ENCODE results near the gene LZIC.

LZIC gene

DNA sequence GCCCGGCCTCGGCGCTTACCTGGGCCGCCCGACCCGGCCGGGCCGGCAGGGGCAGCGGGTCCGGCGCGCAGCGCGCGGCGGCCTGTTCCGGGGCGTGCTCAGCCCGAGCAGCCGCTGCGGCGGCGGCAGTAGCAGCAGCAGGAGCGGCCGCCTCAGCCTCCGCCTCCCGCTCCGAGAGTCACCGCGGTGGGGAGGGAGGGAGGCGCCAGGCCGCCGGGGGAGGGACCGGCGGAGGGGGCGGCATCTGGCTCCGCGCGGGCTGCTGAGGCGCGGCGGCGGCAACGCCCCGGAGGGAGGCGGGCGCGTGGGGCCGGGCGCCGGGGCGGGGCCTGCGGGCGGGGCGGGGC is 33.1 kb downstream of the LZIC start, which contains the start of gene CTNNBIP1:
TSS of gene CTNNBIP1 (minus strand) at position 194 of the 347 bp plus-strand sequence. CDS start 38,205 bp downstream, outside the sequence.
- no peak for DNase-seq

DNA sequence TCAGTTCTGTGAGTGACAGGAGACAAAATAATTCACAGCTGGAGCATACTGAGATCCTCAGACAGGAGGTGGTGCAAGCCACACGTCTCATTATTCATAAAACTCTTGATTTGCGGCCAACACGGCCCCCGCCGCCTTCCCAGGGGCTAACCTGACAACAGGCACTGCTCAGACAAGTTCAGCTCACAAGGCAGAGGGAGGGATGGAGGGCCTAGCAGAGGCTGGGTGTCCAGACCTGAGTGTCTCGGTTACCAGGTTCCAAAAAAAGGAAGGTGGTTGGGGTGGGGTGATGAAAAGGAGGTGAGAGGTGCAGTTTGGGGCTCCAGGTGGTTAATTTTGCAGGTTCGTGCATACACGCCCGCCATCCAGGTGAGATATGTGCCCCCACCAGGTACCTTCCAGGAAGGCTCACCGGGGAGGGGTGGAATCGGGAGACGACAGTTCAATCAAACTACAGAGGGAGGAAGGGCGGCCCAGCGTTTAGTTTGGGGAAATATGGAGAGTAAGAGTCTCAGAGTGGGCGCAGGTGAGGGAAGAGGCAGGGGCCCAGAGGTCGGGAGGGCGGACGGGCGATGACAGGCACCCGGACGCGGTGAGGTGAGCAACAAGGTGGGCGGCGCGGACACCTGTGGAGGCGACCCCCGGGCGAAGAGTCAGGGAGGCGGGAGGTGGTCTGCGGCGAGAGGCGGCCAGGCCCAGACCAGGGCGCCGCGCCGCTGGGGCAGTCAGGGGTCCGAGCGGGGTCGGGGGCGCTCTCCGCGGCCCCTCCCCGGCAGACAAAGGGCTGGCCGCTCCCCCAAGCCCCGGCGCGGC is 33.8 kb downstream of the LZIC start:
- peak; percentile 32 to 37 for DNase-seq

DNA sequence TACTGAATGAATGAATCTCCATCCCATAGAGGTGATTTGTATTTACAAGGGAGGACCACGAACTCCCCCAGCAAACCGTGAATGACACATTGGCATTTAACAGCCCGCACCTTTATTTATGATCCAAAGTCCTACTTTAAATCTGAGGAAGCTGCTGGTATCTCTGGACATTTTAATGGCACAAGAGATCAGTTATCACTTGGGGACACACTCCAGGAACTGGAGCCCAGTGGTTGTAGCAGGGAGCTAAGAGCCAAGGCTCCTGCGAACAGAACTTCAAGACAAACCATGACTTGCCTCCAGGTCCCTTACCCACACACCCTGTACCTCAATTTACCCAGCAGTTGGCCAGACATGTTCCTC is 34.3 kb downstream of the LZIC start:
- no peak for DNase-seq

DNA sequence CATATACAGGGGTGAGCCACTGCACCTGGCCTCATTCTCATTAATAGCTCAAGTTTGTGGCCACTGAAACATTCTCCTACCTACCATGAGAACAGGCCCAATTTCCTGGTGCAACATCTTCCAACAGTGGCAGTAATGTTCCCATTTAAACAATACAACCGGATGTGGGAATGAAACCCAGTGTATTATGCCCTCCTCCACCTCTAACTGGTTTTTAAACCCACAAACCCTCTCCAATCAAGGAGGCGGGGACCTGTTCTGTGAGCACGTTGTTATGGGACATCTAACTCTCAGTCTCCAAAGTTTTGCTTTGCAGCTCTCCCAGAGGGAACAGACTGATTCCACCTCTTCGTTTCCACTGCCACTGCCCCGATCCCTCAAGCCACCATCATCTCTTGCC is 35.8 kb downstream of the LZIC start:
- no peak for DNase-seq

DNA sequence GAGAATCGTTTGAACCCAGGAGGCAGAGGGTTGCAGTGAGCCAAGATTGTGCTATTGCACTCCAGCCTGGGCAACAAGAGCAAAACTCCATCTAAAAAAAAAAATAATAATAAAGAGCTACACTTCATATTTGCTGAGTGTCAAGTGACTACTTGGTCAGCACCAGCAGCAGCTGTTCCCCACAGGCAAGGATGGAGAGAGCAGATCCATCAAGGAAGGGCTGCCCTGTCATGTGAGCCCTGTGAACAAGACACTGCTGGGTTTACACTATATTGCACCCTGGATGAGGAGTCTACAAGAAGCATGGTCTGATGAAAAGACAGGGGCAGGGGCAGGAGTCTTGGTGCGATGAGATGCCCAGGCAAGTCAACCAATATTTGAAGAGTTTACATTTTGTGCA is 36.7 kb downstream of the LZIC start:
- DNase-seq = no peak

DNA sequence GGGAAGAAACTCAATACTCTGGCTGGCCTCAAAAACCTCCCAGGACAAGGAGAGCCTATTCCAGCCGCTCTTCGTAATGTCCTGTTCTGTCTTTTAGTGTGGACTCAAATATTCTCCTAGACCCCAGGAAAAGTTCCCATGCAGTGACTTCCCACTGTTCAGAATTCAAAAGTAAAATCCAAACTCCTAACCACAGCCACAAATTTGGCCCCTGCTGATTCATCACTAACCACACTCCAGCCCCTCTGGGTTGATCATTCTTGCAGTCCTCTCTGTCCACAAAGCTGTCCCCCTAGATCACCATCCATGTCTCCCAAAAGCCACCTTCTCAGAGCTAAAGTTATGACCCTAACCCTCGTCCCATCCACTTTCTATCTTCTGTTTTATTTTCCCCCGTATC is 38.2 kb downstream of the LZIC start:
- no peak for DNase-seq

DNA sequence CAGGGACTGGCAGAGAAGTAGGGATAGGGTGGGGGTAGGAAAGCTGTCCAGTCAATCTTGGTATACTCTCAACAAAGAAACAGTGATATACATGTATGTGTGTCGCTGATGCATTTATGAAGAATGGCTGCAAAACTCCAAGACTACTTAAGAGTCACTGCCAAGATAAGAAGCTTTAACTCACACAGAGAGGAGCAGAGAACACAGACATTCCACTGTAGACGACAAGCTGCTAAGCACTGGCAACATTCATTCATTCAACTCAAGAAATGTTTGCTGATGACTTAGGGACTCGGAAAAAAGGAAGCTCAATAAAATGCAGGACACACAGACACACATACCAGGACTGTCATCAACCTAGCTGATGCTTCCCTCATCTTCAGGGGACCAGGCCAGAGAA is 38.6 kb downstream of the LZIC start:
- DNase-seq = no peak

DNA sequence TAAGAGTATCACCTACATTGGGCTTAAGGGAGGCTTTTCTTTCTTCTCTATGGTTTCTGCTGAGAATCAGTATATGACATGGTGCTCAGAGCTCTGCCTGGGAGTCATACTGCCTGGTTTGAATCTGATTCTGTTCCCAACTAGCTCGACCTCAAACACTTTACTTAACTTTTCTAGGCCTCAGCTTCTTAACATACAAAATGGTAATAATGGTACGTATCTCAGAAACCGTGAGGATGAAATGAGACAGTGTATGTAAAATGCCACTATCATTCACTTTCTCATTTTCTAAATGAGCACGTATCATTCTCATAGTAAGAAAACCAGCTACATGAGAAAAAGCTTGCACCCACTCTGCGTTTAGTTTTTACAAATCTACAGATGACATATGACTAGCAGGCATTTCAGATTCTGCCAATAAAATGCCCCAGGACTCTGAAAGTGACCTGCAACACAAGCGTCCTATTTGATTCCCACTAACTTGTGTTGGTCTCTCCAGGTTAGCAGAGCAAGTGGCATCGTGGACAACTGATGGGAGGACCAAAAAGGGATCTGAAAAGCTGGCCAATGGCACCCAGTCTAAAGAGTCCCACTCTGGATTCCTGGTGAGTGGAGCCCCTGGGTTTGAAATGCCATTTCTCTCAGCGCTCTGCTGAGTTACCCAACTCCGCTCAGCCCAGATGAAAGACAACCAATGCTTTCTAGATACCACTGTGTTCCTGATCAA is 39.2 kb downstream of the LZIC start:
- no peak for DNase-seq

DNA sequence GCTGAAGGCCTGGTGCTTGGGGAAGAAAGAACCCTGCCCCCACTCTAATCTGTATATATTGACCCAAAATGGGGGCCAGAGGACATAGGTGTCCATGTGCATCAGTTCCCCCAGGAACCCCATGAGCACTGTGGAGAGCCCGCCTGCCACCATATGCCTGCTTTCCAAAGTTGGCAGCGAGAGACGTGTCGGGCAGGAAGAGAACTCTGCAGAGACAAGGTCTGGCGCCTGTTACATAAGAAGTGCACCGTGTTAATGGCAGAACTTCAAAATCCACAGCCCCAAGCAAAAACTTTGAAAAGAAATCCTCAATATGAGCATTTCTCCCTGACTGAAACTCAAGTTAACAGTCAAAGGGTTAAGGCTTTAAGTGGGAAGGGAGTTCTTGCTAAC is 41.1 kb downstream of the LZIC start:
- no peak for DNase-seq

DNA sequence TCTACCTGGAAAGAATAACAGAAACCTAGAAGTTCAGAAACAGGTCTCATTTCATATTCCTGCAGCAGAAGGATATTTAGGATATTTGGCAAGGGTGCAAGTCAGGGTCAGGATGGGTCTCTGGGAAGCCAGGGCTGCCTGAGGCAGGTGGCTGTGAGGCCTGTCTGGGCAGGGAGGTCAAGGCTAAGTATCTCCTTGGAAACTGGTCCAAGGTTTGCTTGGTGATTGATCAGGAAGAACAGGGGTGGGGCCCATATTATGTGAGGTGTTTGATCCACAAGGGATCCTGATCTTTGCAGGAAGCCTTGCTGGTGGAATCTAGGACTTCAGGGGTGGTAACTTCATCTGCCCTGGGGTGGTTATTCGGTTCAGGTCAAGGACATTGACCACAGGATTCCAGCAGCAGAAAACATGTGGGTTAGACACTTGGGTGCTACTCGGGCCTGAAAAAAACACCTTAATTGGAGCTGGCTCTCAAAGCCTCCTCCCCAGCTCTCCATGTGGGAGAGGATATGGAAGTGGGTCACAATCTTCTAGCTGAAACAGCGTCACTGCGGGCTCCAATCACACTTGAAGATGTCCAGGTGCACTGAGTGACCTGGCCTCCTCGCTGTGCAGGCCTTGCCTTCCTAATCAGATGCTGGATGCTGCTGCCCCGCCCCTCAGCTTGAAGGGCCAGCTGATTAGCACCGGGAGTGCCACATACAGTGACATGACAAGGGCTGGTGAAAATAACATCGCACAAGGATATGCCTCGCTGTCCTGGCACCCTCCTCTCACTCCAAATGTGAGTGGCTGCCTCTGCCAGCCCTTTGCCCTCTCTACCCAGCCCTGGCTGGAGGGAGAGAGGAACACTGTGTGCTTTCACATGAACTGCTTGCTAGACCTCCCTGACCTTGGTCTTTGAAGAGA is 41.8 kb downstream of the LZIC start:
- DNase-seq = no peak

DNA sequence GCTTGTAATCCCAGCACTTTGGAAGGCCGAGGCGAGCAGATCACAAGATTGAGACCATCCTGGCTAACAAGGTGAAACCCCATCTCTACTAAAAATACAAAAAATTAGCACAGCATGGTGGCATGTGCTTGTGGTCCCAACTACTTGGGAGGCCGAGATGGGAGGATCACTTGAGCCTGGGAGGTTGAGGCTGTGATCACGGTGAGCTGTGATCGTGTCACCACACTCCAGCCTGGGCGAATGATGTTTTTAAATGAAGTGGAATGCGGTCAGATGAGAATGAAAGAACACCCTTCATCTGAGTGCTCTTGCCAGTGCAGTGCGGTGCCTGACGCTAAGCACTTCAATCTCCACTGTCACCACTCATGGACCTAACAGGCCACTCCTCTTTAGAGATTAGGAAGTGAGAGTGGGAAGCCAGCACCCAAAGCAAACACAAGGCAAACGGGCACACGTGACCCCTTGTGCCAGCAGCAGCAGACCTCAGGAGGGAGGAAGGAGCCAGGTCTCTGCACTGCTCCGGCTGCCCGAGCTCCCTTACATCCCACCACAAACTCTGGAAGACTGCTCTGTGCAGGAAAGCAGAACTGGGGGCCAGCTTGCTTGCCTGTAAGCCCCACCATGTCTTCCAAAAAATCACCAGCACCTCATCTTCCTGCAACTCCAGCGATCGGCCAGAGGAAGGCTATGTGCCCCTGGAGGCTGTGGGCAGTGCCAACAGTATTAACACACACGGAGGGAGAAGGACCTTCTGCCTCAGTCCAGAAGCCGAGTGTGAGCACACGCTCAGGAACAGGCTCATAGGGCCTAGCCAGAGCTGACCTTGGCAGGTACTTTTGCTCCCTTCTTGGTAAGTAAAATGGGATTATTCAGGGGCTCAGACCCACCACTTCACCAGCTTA is 42.8 kb downstream of the LZIC start:
- DNase-seq = no peak

DNA sequence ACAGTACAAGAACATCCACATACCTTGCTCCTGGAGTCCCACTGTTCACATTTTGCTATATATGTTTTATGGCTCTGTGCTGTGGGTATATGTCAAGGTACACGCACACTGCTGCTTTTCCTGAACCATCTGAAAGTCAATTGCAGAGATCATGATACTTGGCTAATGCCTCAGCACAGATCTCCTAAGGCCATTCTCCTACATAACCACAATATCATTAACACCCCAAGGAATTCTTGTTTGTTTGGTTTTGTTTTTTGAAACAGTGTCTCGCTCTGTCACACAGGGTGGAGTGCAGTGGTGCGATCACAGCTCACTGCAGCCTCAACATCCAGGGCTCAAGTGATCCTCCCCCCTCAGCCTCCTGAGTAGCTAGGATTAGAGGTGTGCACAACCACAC is 49.1 kb downstream of the LZIC start:
- DNase-seq = no peak

DNA sequence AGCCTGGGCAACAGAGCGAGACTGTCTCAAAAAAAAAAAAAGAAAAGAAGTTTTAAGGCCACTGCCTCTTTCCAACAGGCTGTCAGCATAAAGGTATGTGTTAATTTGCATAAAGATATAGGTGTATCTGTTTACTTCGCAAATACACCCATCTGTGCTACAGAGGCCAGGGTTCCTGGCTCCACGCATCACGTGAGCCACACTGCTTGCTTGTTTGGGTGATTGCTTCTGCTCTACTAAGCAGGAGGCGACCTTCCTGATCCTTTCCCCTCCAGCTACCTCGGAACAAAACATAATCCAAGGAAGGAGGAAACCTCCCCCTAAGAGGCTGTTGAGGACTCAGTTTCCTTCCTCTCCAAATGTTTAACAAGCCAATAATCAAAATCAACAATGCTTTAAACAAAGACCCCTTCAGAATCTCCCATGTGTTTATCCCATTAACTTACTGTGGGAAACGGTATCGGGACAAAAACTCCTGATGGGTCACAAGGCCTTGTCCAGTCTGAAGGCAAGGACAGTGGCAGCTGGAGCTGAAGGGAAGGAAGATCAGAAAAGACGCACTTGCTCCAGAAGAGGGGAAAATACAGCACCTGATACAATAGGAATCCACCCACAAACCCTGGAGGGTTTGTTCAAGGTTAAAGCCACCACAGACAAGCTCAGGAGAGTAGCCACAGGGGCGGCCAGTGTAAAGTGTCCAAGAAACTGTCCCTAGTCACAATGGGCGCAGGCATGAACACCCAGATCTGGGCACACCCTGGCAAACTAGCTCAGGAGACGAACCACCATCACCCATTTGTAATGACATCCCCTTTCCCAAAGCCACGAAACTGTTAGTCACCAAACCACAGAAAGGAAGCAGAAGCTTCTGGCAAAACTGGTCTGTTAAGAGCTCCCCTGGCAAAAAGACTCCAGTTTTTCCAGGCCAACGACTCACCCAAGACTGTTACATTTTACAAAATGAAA is 50.3 kb downstream of the LZIC start:
- no peak for DNase-seq

DNA sequence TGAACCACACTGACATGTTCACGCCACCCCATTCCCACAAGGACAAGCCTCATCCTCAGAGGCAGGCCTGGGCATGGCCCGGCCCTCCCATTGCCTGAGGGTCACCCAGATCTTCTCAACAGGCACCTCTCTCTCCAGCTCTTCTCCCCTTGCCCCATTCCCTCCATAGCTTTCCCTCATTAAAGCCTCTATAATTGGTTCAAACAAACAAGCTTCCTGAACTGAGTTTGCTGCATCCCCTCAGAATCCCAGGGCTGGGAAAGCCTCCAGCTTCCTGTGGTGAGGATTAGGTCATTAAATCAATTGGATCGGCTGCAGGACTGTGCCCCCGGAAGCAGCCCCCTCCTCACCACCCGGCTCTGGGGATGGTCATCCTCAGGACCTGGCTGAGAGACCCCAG is 52.0 kb downstream of the LZIC start:
- no peak for DNase-seq

DNA sequence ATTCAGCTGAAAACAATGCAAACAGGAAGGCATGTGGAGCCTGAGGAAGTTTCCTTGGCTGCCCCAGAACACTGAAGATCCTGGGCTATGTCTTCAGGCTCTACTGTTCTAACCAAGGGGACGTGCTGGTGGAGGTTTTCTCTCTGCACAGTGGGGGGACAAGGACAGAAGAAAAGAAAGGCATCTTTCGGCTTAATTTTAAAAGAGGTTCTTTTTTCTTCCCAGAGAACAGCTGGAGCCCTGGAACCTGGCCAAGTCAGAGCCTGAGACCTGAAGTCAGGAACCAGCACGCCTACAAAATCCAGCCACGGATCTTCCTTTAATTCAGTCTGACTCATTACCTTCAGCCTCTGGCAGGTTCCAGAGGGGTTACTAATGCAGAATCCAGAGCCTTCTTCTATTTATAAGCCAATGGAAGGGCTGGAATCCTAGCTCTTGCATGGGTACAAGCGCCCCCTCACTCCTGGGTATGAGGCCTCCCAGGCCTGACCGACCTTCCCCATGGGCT is 52.9 kb downstream of the LZIC start:
- DNase-seq = no peak

DNA sequence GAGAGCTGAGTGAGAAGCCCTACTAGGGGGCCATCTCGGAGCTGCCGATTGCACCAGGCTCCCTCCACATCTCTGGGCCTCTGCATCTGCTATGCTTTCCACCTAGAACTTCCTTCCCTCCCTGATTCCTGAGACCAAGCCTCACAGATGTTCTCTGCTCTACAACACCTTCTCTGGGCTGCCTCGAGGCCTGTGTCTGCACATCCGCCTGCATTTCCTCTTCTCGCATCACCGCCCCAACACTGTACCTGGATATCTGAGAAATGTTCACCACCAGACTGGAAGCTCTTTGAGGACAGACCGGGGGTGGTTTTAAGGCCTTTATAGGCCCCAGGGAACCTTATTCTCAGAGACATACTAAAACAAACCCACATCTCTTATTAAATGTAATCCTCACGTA is 53.8 kb downstream of the LZIC start:
- DNase-seq = no peak

DNA sequence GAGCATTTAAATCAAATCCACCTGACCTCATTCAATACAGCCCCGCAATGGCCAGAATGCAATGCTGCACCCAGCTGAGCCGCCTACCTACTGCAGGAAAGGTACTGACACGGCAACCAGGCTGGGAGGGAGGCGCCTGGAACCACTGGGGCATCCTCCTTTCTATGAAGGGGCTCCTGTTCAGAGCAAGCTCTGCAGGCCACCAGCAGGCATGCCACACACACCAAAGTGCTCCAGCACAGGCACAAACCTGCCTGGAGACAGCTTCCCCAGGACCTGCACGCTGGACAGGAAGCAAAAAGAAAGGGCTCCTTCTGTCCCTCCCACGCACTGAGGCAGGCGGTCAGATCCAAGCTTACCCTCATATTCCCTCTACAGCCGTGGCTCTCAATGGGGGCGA is 54.3 kb downstream of the LZIC start:
- DNase-seq = no peak

DNA sequence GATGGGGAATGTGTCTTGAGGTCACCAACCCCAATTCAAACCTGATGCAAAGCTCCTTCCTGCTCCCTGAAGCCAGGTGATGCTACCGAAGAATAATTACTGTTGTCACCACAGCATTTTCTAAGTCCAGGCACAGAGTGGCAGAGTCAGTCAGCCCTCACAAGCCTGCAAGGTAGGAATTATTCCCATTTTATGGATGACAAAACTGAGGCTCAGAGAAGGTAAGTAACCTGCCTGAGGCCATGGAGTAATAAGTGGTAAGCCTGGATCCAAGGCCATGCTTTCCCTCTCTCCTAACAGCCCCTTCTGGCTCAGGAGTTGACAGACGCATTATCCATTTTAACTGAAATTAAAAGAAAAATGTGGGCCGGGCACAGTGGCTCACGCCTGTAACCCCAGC is 56.1 kb downstream of the LZIC start:
- DNase-seq = no peak

DNA sequence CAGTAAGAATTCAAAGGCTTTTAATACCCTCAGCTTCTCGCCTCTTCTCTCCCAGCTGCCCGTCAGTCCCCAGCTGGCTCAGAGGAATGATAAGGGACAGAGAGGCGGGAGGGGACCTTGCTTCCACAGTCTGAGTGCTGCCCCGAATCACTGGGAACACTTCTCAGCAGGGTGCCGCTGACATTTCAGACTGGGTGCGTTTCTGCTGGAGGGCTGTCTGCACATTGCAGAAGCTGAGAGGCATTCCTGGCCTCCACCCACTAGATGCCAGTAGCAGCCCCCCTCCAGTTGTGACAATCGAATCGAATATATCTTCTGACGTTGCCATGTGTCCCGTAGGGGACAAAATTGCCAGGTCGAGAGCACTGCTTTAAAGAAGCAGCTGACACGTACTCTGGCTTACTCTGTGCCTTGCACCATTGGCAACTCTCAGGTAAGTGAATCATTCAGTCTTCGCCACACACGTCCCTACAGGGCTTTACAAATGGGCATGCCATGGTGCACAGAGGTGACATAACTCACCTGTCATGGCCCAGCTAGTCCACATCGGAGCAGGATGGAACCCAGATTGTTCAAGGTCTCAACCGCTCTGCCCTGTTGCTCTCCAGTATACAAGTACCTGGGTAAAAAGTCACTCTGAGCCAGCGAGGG is 57.0 kb downstream of the LZIC start:
- no peak for DNase-seq

DNA sequence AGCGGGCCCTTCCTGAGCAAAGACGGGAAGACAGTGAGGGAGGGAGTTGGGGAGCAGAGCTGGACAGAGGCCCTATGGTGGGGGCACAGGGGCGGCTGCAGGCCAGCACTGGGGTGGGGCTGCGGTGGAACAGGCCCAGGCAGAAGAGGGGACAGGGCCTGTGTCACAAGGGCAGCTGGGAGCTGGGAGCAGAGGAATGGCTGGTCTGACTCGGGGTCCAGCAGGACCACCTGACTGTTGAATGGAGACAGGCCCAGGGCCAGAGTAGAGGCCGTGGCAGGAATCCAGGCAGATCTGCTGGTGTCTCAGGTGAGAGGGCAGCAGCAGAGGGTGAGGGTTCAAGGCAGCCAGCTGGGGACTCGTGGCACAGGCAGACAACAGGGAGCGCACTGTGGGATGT is 58.4 kb downstream of the LZIC start:
- no peak for DNase-seq
